ENCODE measurements around the gene MCEE. TPM values are rescaled to one million over a fixed set of nuclear protein-coding genes. Genes with fewer than 3 reads are reported as not detected.

MCEE gene
- polyA plus RNA-seq, 1 of the 3 experiments (the other 2 are of a cell fraction) = 6.2 TPM

GRCh38 chr2:71073475-71073874 lies 56.6 kb downstream of the MCEE start:
- H3K79me2 ChIP-seq (ENCODE audit: insufficient read depth) = peaks cover 42% of the 10 kb centered on the region
- no peak overlapping the region for H3K4me2 ChIP-seq

DNA sequence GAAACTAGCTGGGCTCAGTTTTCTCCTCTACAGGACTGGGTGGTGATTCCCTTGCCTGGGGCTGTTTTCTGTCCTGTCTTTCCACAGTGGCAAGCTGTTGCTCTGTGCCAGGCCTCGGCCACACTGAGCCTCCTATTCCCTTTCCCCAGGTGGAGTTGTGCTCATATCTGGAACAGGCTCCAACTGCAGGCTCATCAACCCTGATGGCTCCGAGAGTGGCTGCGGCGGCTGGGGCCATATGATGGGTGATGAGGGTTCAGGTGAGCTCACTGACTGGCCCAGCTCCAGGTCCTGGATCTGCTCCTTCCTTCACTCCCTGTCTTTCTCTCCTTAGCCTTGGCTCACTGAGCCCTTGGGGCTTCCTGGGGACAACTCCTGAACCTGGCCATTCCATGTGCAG lies 57.5 kb downstream of the MCEE start:
- POLR2A ChIA-PET = no interaction called here
- no peaks in the 10 kb centered on the region for H3K27me3 ChIP-seq (ENCODE audit: insufficient read depth)
- H3K9ac ChIP-seq = no peak overlapping the region
- H2AFZ ChIP-seq (ENCODE audit: low read depth) = no peak overlapping the region
- peaks cover 5 to 17% of the 10 kb centered on the region in 2 experiments; a peak in 3 of 4 replicates for H3K4me1 ChIP-seq (ENCODE audit: control insufficient read depth in 1 of 2, insufficient read depth in 2 of 2, low read depth in 1 of 2, low read length in 1 of 2)
- no peaks in the 10 kb centered on the region for H3K9me3 ChIP-seq
- no peak overlapping the region for H3K4me3 ChIP-seq (ENCODE audit: low read depth in 2 of 2, low read length in 1 of 2)
- H3K79me2 ChIP-seq (ENCODE audit: insufficient read depth) = peaks cover 42% of the 10 kb centered on the region
- no peaks in the 10 kb centered on the region for H3F3A ChIP-seq (replicated peaks; ENCODE audit: insufficient read depth)
- H3K9me2 ChIP-seq = no peaks in the 10 kb centered on the region
- peaks cover 29 to 49% of the 10 kb centered on the region in 2 experiments for H3K36me3 ChIP-seq (replicated peaks in 1 of 2; ENCODE audit: control insufficient read depth in 1 of 2, insufficient read depth in 2 of 2, low read length in 1 of 2)
- H3K27ac ChIP-seq (ENCODE audit: low read depth in 2 of 2, low read length in 1 of 2) = no peak overlapping the region
- 92% methylated on average over 2 of the region's 4 CpGs for WGBS (ENCODE audit: low lambda C conversion rate)
- DNase-seq = no peak
- CTCF ChIA-PET = interaction anchor here (1.0 kb wide), 2 partner anchors 28 to 259 kb away, joined by 3 read pairs; partner anchors contain the start of gene ZNF638
- H4K20me1 ChIP-seq (ENCODE audit: insufficient read depth) = no peaks in the 10 kb centered on the region
- H3K4me2 ChIP-seq = no peak overlapping the region
- TF ChIP-seq TCF12 (IDR thresholded peaks at IDR 0.05) (no peak), ZBTB33 (IDR thresholded peaks at IDR 0.05; ENCODE audit: borderline replicate concordance, low read depth) (no peak), SMC3 (IDR thresholded peaks at IDR 0.05; ENCODE audit: low read depth, low read length) (no peak), YY1 (IDR thresholded peaks at IDR 0.05; ENCODE audit: low read depth) (no peak), CTCF (IDR thresholded peaks at IDR 0.05) (no peak), RXRA (IDR thresholded peaks at IDR 0.05; ENCODE audit: borderline replicate concordance, low read depth) (no peak), EP300 (IDR thresholded peaks at IDR 0.05; ENCODE audit: borderline replicate concordance in 1 of 2, low read depth in 1 of 2, low read length in 1 of 2) (no peak), FOXJ3 (CRISPR knock-in tag; IDR thresholded peaks at IDR 0.05) (no peak), SIN3A (IDR thresholded peaks at IDR 0.05; ENCODE audit: borderline replicate concordance, low read depth, low read length) (no peak), POLR2AphosphoS5 (IDR thresholded peaks at IDR 0.05; ENCODE audit: low read depth, low read length) (no peak), TEAD4 (IDR thresholded peaks at IDR 0.05; ENCODE audit: borderline replicate concordance, insufficient read depth) (no peak), FOSL2 (IDR thresholded peaks at IDR 0.05; ENCODE audit: borderline replicate concordance, low read depth) (no peak), RFX5 (IDR thresholded peaks at IDR 0.05; ENCODE audit: low read length) (no peak), MXI1 (IDR thresholded peaks at IDR 0.05; ENCODE audit: low read depth, low read length) (no peak), GABPA (IDR thresholded peaks at IDR 0.05; ENCODE audit: low read depth) (no peak)
- TF ChIP-seq, protein P1, sequence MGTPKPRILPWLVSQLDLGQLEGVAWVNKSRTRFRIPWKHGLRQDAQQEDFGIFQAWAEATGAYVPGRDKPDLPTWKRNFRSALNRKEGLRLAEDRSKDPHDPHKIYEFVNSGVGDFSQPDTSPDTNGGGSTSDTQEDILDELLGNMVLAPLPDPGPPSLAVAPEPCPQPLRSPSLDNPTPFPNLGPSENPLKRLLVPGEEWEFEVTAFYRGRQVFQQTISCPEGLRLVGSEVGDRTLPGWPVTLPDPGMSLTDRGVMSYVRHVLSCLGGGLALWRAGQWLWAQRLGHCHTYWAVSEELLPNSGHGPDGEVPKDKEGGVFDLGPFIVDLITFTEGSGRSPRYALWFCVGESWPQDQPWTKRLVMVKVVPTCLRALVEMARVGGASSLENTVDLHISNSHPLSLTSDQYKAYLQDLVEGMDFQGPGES (IDR thresholded peaks at IDR 0.05; ENCODE audit: low read depth, low read length) = no peak
- TF ChIP-seq, protein P2, sequence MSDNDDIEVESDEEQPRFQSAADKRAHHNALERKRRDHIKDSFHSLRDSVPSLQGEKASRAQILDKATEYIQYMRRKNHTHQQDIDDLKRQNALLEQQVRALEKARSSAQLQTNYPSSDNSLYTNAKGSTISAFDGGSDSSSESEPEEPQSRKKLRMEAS (IDR thresholded peaks at IDR 0.05; ENCODE audit: low read depth) = no peak

More at GRCh38 chr2:71073475-71073874, 56.6 kb downstream of the MCEE start:
- WGBS (ENCODE audit: low lambda C conversion rate) = 96% methylated on average over 8 of the region's 8 CpGs
- ChIA-PET POLR2A (no interaction called here), CTCF (interaction anchor here (1.0 kb wide), 1 partner anchor 27 kb away, joined by 3 read pairs; no protein-coding TSS in a partner anchor)
- Histone ChIP-seq H3K4me3 (ENCODE audit: low read depth in 2 of 2, low read length in 1 of 2) (no peak overlapping the region), H3K27me3 (ENCODE audit: insufficient read depth) (no peaks in the 10 kb centered on the region), H3K36me3 (replicated peaks in 1 of 2; ENCODE audit: control insufficient read depth in 1 of 2, insufficient read depth in 2 of 2, low read length in 1 of 2) (peaks cover 29 to 56% of the 10 kb centered on the region in 2 experiments), H3K4me1 (ENCODE audit: control insufficient read depth in 1 of 2, insufficient read depth in 2 of 2, low read depth in 1 of 2, low read length in 1 of 2) (peaks cover 5 to 14% of the 10 kb centered on the region in 2 experiments; a peak in 3 of 4 replicates), H3F3A (replicated peaks; ENCODE audit: insufficient read depth) (no peaks in the 10 kb centered on the region), H3K9me2 (no peaks in the 10 kb centered on the region), H2AFZ (ENCODE audit: low read depth) (no peak overlapping the region), H3K9ac (no peak overlapping the region), H3K9me3 (no peaks in the 10 kb centered on the region), H3K27ac (ENCODE audit: low read depth in 2 of 2, low read length in 1 of 2) (no peak overlapping the region), H4K20me1 (ENCODE audit: insufficient read depth) (no peaks in the 10 kb centered on the region)
- DNase-seq = no peak
- no peak for TF ChIP-seq EZH2phosphoT487 (IDR thresholded peaks at IDR 0.05; ENCODE audit: borderline replicate concordance, low read depth)
- TF ChIP-seq, protein P1 (IDR thresholded peaks at IDR 0.05; ENCODE audit: low read depth, low read length) = no peak
- TF ChIP-seq CHD2 (IDR thresholded peaks at IDR 0.05; ENCODE audit: low read length, partially characterized antibody) = no peak
- no peak for TF ChIP-seq POLR2AphosphoS5 (IDR thresholded peaks at IDR 0.05; ENCODE audit: low read depth, low read length)
- no peak for TF ChIP-seq MEF2A (IDR thresholded peaks at IDR 0.05; ENCODE audit: borderline replicate concordance, low read depth)
- no peak for TF ChIP-seq SMC3 (IDR thresholded peaks at IDR 0.05; ENCODE audit: low read depth, low read length)
- no peak for TF ChIP-seq RFX5 (IDR thresholded peaks at IDR 0.05; ENCODE audit: low read length)
- no peak for TF ChIP-seq TEAD4 (IDR thresholded peaks at IDR 0.05; ENCODE audit: borderline replicate concordance, insufficient read depth)
- no peak for TF ChIP-seq TCF12 (IDR thresholded peaks at IDR 0.05)
- TF ChIP-seq MXI1 (IDR thresholded peaks at IDR 0.05; ENCODE audit: low read depth, low read length) = no peak
